Fibroblast of lung (primary cell): Measurements from ENCODE around the gene CYP19A1. TPM values are rescaled to one million over a fixed set of nuclear protein-coding genes. Genes with fewer than 3 reads are reported as not detected.

ENCODE experiments used
- DNase-seq, 2 donors: peaks; one replicate each; pipeline versions ENCODE4 v3.0.0 to v3.0.0-alpha.2; 2010; ENCODE audit warnings: low read depth in 2 of 2
- H2AFZ ChIP-seq: 2 replicates; pipeline ENCODE4 v1.5.1; 2012; ENCODE audit warnings: low read length, control low read depth, inconsistent platforms
- H3K27ac ChIP-seq: 2 replicates; pipeline ENCODE4 v1.5.1; 2011; ENCODE audit warnings: low read length, control low read depth; ENCODE audit not compliant: insufficient read depth
- H3K27me3 ChIP-seq: 2 replicates; pipeline ENCODE4 v1.5.1; 2011; ENCODE audit warnings: mild to moderate bottlenecking, low read length; ENCODE audit not compliant: control insufficient read depth, insufficient read depth
- H3K36me3 ChIP-seq: 2 replicates; pipeline ENCODE4 v1.5.1; 2011; ENCODE audit warnings: low read length; ENCODE audit not compliant: control insufficient read depth, insufficient read depth
- H3K4me1 ChIP-seq: 2 replicates; pipeline ENCODE4 v1.5.1; 2011; ENCODE audit warnings: low read length; ENCODE audit not compliant: control insufficient read depth, insufficient read depth; ENCODE audit errors: extremely low read depth
- H3K4me2 ChIP-seq: 2 replicates; pipeline ENCODE4 v1.5.1; 2011; ENCODE audit warnings: low read length, control low read depth; ENCODE audit not compliant: insufficient read depth; ENCODE audit errors: extremely low read depth
- H3K4me3 ChIP-seq, 4 experiments: fragments of 200-600 bp in 1 of 4; sonication (generic) in 1 of 4; replicated peaks in 1 of 4; 2 replicates each; pipeline ENCODE4 v1.5.1; 2011 to 2016; ENCODE audit warnings: low read length in 4 of 4, low read depth in 3 of 4, mild to moderate bottlenecking in 3 of 4, control low read depth in 2 of 4, inconsistent platforms in 1 of 4, mixed read lengths in 1 of 4; ENCODE audit not compliant: insufficient read depth in 1 of 4; ENCODE audit errors: control extremely low read depth in 1 of 4
- H3K79me2 ChIP-seq: 2 replicates; pipeline ENCODE4 v1.5.1; 2012; ENCODE audit warnings: mild to moderate bottlenecking, low read length, inconsistent platforms; ENCODE audit not compliant: control insufficient read depth, insufficient read depth
- H3K9ac ChIP-seq: 2 replicates; pipeline ENCODE4 v1.5.1; 2011; ENCODE audit warnings: mild to moderate bottlenecking, low read length, control low read depth; ENCODE audit not compliant: insufficient read depth
- H3K9me3 ChIP-seq: 2 replicates; pipeline ENCODE4 v1.5.1; 2012; ENCODE audit warnings: low read depth, low read length; ENCODE audit not compliant: control insufficient read depth, insufficient read depth
- H4K20me1 ChIP-seq: 2 replicates; pipeline ENCODE4 v1.5.1; 2011; ENCODE audit warnings: low read length; ENCODE audit not compliant: control insufficient read depth, insufficient read depth; ENCODE audit errors: extremely low read depth
- EZH2 ChIP-seq: IDR thresholded peaks from 2 replicates; pipeline ENCODE4 v1.5.1; 2012; ENCODE audit warnings: low read length, control low read depth, mild to moderate bottlenecking; ENCODE audit errors: missing control alignments
- polyA plus RNA-seq, 2 donors: library from polyadenylated mRNA; depleted of rRNA in 1 of 2; stranded (reverse) in 1 of 2; unstranded in 1 of 2; fragments of >200 nt; gene quantifications; 2 replicates each; pipeline ENCODE4 v1.2.1, GENCODE V29; 2011 to 2012; ENCODE audit warnings: missing spikeins in 1 of 2
- total RNA-seq: library from RNA; depleted of rRNA; stranded (reverse); fragments of >200 nt; gene quantifications from 2 replicates; pipeline ENCODE4 v1.2.1, GENCODE V29; 2014
- TF ChIP-seq, protein P1 (sequence below), 2 donors: IDR thresholded peaks in 1 of 2; conservative IDR thresholded peaks in 1 of 2; 1 replicate in 1 of 2; 2 replicates in 1 of 2; pipeline ENCODE4 v1.5.1; 2011 to 2012; ENCODE audit warnings: low read length in 2 of 2, control low read depth in 1 of 2, inconsistent platforms in 1 of 2, low read depth in 1 of 2, mild to moderate bottlenecking in 1 of 2

The CYP19A1 gene
- total and polyA plus RNA-seq, 2 donors (not counting 1 experiment from before 2014, with no cell fraction given): 0.16 to 2.3 TPM

- no peaks in the 10 kb centered on the region for H4K20me1 ChIP-seq
- TF ChIP-seq, protein P1, sequence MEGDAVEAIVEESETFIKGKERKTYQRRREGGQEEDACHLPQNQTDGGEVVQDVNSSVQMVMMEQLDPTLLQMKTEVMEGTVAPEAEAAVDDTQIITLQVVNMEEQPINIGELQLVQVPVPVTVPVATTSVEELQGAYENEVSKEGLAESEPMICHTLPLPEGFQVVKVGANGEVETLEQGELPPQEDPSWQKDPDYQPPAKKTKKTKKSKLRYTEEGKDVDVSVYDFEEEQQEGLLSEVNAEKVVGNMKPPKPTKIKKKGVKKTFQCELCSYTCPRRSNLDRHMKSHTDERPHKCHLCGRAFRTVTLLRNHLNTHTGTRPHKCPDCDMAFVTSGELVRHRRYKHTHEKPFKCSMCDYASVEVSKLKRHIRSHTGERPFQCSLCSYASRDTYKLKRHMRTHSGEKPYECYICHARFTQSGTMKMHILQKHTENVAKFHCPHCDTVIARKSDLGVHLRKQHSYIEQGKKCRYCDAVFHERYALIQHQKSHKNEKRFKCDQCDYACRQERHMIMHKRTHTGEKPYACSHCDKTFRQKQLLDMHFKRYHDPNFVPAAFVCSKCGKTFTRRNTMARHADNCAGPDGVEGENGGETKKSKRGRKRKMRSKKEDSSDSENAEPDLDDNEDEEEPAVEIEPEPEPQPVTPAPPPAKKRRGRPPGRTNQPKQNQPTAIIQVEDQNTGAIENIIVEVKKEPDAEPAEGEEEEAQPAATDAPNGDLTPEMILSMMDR (conservative IDR thresholded peaks at IDR 0.05 in 1 of 2, IDR thresholded peaks at IDR 0.05 in 1 of 2; ENCODE audit: low read depth in 1 of 2, low read length in 2 of 2): no peak
- no peak for TF ChIP-seq EZH2
- no peak for DNase-seq
- no peak overlapping the region for H2AFZ ChIP-seq
- H3K4me3 ChIP-seq: no peak overlapping the region
- H3K27ac ChIP-seq: no peak overlapping the region
- no peaks in the 10 kb centered on the region for H3K9me3 ChIP-seq
- no peak overlapping the region for H3K9ac ChIP-seq
- H3K79me2 ChIP-seq: no peaks in the 10 kb centered on the region
- H3K4me1 ChIP-seq: no peaks in the 10 kb centered on the region
- H3K36me3 ChIP-seq: no peaks in the 10 kb centered on the region
- H3K4me2 ChIP-seq: no peak overlapping the region
- peaks cover 5% of the 10 kb centered on the region for H3K27me3 ChIP-seq
Measured at GRCh38 chr15:51307325-51307724, 31.1 kb downstream of the CYP19A1 start.

GRCh38 chr15:51303462-51303980 lies 34.9 kb downstream of the CYP19A1 start:
- Histone ChIP-seq H2AFZ (no peak overlapping the region), H3K9me3 (no peaks in the 10 kb centered on the region), H3K27me3 (peaks cover 8% of the 10 kb centered on the region), H4K20me1 (no peaks in the 10 kb centered on the region), H3K9ac (no peak overlapping the region), H3K36me3 (no peaks in the 10 kb centered on the region), H3K4me1 (no peaks in the 10 kb centered on the region), H3K4me2 (no peak overlapping the region), H3K27ac (no peak overlapping the region), H3K79me2 (no peaks in the 10 kb centered on the region), H3K4me3 (no peak overlapping the region)
- TF ChIP-seq EZH2: no peak
- TF ChIP-seq, protein P1 (conservative IDR thresholded peaks at IDR 0.05 in 1 of 2, IDR thresholded peaks at IDR 0.05 in 1 of 2; ENCODE audit: low read depth in 1 of 2, low read length in 2 of 2): no peak
- no peak for DNase-seq

GRCh38 chr15:51302480-51302879 lies 35.9 kb downstream of the CYP19A1 start:
- TF ChIP-seq, protein P1 (conservative IDR thresholded peaks at IDR 0.05 in 1 of 2, IDR thresholded peaks at IDR 0.05 in 1 of 2; ENCODE audit: low read depth in 1 of 2, low read length in 2 of 2): no peak
- TF ChIP-seq EZH2: no peak
- H3K79me2 ChIP-seq: no peaks in the 10 kb centered on the region
- no peak overlapping the region for H3K27ac ChIP-seq
- no peak overlapping the region for H2AFZ ChIP-seq
- H4K20me1 ChIP-seq: no peaks in the 10 kb centered on the region
- no peak overlapping the region for H3K4me2 ChIP-seq
- no peaks in the 10 kb centered on the region for H3K4me1 ChIP-seq
- no peak for DNase-seq
- H3K4me3 ChIP-seq: no peak overlapping the region
- H3K27me3 ChIP-seq: peaks cover 8% of the 10 kb centered on the region
- no peaks in the 10 kb centered on the region for H3K9me3 ChIP-seq
- no peak overlapping the region for H3K9ac ChIP-seq
- no peaks in the 10 kb centered on the region for H3K36me3 ChIP-seq
